A549 (cell line): ENCODE results near the gene CSAD. TPM values are rescaled to one million over a fixed set of nuclear protein-coding genes. Genes with fewer than 3 reads are reported as not detected.

ENCODE experiments used
- ATAC-seq, 2 experiments: fragments of 200-7000 bp in 1 of 2; fragments of >200 bp in 1 of 2; cut with Nextera tagmentation in 1 of 2; cut with Tn5 transposase in 1 of 2; 3 replicates each; pipeline versions ENCODE4 v1.8.0 to v1.9.1; 2018 to 2020; ENCODE audit warnings: mild to moderate bottlenecking in 1 of 2, moderate library complexity in 1 of 2
- CTCF ChIA-PET: fragments of 300-600 bp; sonication (Branson Sonifier 250); formaldehyde crosslinking; extraction: SDS; loops from one replicate; lab custom pipeline; 2021; ENCODE audit warnings: antibody characterized with exemption, inconsistent platforms; lab: Yijun Ruan, JAX
- POLR2A ChIA-PET: fragments of 350-600 bp; formaldehyde crosslinking; extraction: SDS; loops from one replicate; lab custom pipeline; 2021; ENCODE audit warnings: antibody characterized with exemption, inconsistent platforms; lab: Yijun Ruan, JAX
- DNase-seq, 2 experiments: peaks; one replicate each; pipeline versions ENCODE4 v3.0.0 to v3.0.0-alpha.2; 2011 to 2016; ENCODE audit warnings: low read depth in 1 of 2, low spot score in 1 of 2
- FAIRE-seq: peaks from 2 replicates; lab custom pipeline; 2011; peaks lifted over from hg19 to GRCh38; lab: Jason Lieb, UNC
- H3K27ac ChIP-seq, 2 experiments: fragments of >200 bp; sonication (Bioruptor Twin); formaldehyde crosslinking; 3 replicates each; pipeline ENCODE4 v1.5.1; 2016 to 2017
- H3K4me1 ChIP-seq: fragments of >200 bp; sonication (Bioruptor Twin); formaldehyde crosslinking; 3 replicates; pipeline ENCODE4 v1.6.1; 2016
- H3K4me2 ChIP-seq: fragments of >200 bp; sonication (Bioruptor Twin); formaldehyde crosslinking; 3 replicates; pipeline ENCODE4 v1.6.1; 2016
- H3K4me3 ChIP-seq: fragments of >200 bp; sonication (Bioruptor Twin); formaldehyde crosslinking; 3 replicates; pipeline ENCODE4 v1.5.1; 2016
- H3K9me3 ChIP-seq: fragments of >200 bp; sonication (Bioruptor Twin); formaldehyde crosslinking; 3 replicates; pipeline ENCODE4 v1.6.1; 2016
- CBX2 ChIP-seq: fragments of 200-600 bp; sonication (generic); IDR thresholded peaks from 2 replicates; pipeline ENCODE4 v1.6.1; 2016; ENCODE audit warnings: low read depth, mild to moderate bottlenecking, borderline replicate concordance
- CHD2 ChIP-seq: fragments of 150-350 bp; IDR thresholded peaks from 2 replicates; pipeline ENCODE4 v1.6.1; 2014; ENCODE audit warnings: low read length; ENCODE audit not compliant: partially characterized antibody
- CHD4 ChIP-seq: fragments of 200-600 bp; sonication (generic); IDR thresholded peaks from 2 replicates; pipeline ENCODE4 v1.6.1; 2016; ENCODE audit warnings: antibody characterized with exemption, mild to moderate bottlenecking, borderline replicate concordance
- ESRRA ChIP-seq: fragments of 150-350 bp; IDR thresholded peaks from 2 replicates; pipeline ENCODE4 v1.6.1; 2014; ENCODE audit warnings: mild to moderate bottlenecking, low read length, borderline replicate concordance
- HEYL ChIP-seq: fragments of 250-450 bp; sonication (Bioruptor Pico); IDR thresholded peaks from 2 replicates; pipeline ENCODE4 v1.8.0; 2021; ENCODE audit warnings: mild to moderate bottlenecking, moderate library complexity
- JUN ChIP-seq, 2 experiments: fragments of >200 bp; sonication (Bioruptor Twin); formaldehyde crosslinking; IDR thresholded peaks; 2 replicates in 1 of 2; 3 replicates in 1 of 2; pipeline ENCODE4 v1.6.1; 2016 to 2017
- NPAS2 ChIP-seq: fragments of 250-450 bp; sonication (Bioruptor Pico); IDR thresholded peaks from 2 replicates; pipeline ENCODE4 v1.8.0; 2022; ENCODE audit warnings: mild to moderate bottlenecking, moderate library complexity, borderline replicate concordance
- NR3C1 ChIP-seq: fragments of >200 bp; sonication (Bioruptor Twin); formaldehyde crosslinking; IDR thresholded peaks from 3 replicates; pipeline ENCODE4 v1.6.1; 2017
- PHF8 ChIP-seq: fragments of 200-600 bp; sonication (generic); IDR thresholded peaks from 2 replicates; pipeline ENCODE4 v1.6.1; 2016; ENCODE audit warnings: low read depth, mild to moderate bottlenecking, antibody characterized with exemption, moderate library complexity, borderline replicate concordance
- POLR2AphosphoS2 ChIP-seq: conservative IDR thresholded peaks from 2 replicates; pipeline ENCODE4 v1.6.1; 2012; ENCODE audit warnings: low read length, improper control_type of control experiment, inconsistent platforms
- RFX5 ChIP-seq: fragments of 450-650 bp; IDR thresholded peaks from 2 replicates; pipeline ENCODE4 v1.7.1; 2014; ENCODE audit warnings: antibody characterized with exemption, mild to moderate bottlenecking, moderate library complexity
- ZC3H11A ChIP-seq: fragments of 450-650 bp; IDR thresholded peaks from 2 replicates; pipeline ENCODE4 v1.6.1; 2014; ENCODE audit warnings: antibody characterized with exemption, mild to moderate bottlenecking
- WGBS: methylation state at CpG from one replicate; pipeline ENCODE4 v1.1.6; 2017; ENCODE audit errors: missing lambda C conversion rate; 5-methylcytosine and 5-hydroxymethylcytosine counted together
- polyA plus RNA-seq, 4 experiments: library from polyadenylated mRNA; depleted of rRNA in 3 of 4; stranded (reverse); fragments of >200 nt; fragmentation: RNase III in 1 of 4; extraction: RNeasy Plus Mini Kit Qiagen cat#74134 plus additional on column Dnase treatment in 1 of 4; gene quantifications; 2 replicates in 3 of 4; 3 replicates in 1 of 4; pipeline ENCODE4 v1.2.3, GENCODE V29; 2011 to 2017
- TF ChIP-seq, protein P1 (sequence below): fragments of >200 bp; sonication (Bioruptor Twin); formaldehyde crosslinking; IDR thresholded peaks from 3 replicates; pipeline ENCODE4 v1.5.1; 2016
- TF ChIP-seq, protein P2 (sequence below): fragments of 450-650 bp; IDR thresholded peaks from 2 replicates; pipeline ENCODE4 v1.6.1; 2014; ENCODE audit warnings: antibody characterized with exemption
- TF ChIP-seq, protein P3 (sequence below): fragments of 150-350 bp; IDR thresholded peaks from 2 replicates; pipeline ENCODE4 v1.6.1; 2014; ENCODE audit warnings: low read depth, mild to moderate bottlenecking, low read length
- TF ChIP-seq, protein P4 (sequence below): fragments of 250-450 bp; sonication (Bioruptor Pico); IDR thresholded peaks from 2 replicates; pipeline ENCODE4 v1.5.0; 2020; ENCODE audit warnings: low read depth, mild to moderate bottlenecking, moderate library complexity
- TF ChIP-seq, protein P5 (sequence below): fragments of 250-450 bp; sonication (Bioruptor Pico); IDR thresholded peaks from 2 replicates; pipeline ENCODE4 v1.5.0; 2021; ENCODE audit warnings: mild to moderate bottlenecking, moderate library complexity, borderline replicate concordance
- TF ChIP-seq, protein P6 (sequence below): fragments of >200 bp; sonication (Bioruptor Twin); formaldehyde crosslinking; IDR thresholded peaks from 2 replicates; pipeline ENCODE4 v1.6.1; 2016

Gene CSAD
- polyA plus RNA-seq, 2 of the 4 experiments (the other 2 are of a cell fraction): 14.5 to 16.5 TPM

DNA sequence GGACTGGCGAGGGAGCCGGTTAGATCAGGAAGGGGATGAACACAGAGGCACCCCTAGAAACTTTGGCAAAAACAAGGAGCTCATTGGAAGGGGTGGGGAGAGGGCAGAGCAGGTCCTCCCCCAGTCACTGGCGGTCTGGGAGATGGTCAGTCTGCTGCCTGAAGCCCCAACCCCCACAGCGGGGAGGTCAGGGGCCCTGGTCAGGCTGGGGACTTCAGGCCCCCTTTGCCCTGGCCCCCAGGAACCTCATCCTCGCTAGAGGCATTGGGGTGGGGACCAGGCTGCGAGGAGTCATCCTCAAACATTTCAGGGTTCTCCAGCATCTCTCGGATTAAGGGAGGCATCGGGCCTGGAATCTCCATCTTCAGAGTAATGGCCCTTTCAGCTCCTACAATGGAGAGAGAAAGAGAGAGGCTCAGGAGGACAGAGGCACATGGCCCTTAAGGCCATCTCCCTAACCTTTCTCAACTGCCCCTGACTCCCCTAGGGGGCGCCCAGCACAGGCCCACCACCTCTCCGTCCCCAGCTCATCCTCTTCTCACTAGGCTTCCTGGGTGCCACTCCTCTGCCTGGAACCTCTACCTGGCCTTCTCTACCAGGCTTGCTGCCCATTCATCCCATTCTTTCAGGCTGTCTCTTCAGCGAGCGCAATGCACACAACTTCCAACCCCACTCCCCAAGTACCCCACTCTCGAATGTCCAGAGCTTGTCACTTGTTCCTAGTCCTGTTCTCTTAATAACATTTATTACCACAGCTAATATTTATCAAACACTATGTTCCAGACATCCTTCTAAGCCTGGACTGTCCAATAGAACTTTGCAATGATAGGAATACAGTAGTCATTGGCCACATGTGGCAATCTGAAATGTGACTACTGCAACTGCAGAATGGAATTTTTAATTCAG, 31.0 kb upstream of the CSAD start (continued):
- TF ChIP-seq, protein P1, sequence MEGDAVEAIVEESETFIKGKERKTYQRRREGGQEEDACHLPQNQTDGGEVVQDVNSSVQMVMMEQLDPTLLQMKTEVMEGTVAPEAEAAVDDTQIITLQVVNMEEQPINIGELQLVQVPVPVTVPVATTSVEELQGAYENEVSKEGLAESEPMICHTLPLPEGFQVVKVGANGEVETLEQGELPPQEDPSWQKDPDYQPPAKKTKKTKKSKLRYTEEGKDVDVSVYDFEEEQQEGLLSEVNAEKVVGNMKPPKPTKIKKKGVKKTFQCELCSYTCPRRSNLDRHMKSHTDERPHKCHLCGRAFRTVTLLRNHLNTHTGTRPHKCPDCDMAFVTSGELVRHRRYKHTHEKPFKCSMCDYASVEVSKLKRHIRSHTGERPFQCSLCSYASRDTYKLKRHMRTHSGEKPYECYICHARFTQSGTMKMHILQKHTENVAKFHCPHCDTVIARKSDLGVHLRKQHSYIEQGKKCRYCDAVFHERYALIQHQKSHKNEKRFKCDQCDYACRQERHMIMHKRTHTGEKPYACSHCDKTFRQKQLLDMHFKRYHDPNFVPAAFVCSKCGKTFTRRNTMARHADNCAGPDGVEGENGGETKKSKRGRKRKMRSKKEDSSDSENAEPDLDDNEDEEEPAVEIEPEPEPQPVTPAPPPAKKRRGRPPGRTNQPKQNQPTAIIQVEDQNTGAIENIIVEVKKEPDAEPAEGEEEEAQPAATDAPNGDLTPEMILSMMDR: peak; percentile 55
- TF ChIP-seq CHD2: no peak
- TF ChIP-seq, protein P2, sequence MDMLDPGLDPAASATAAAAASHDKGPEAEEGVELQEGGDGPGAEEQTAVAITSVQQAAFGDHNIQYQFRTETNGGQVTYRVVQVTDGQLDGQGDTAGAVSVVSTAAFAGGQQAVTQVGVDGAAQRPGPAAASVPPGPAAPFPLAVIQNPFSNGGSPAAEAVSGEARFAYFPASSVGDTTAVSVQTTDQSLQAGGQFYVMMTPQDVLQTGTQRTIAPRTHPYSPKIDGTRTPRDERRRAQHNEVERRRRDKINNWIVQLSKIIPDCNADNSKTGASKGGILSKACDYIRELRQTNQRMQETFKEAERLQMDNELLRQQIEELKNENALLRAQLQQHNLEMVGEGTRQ: no peak
- no peak for TF ChIP-seq JUN (IDR thresholded peaks at IDR 0.05)
- no peak for TF ChIP-seq CHD4

DNA sequence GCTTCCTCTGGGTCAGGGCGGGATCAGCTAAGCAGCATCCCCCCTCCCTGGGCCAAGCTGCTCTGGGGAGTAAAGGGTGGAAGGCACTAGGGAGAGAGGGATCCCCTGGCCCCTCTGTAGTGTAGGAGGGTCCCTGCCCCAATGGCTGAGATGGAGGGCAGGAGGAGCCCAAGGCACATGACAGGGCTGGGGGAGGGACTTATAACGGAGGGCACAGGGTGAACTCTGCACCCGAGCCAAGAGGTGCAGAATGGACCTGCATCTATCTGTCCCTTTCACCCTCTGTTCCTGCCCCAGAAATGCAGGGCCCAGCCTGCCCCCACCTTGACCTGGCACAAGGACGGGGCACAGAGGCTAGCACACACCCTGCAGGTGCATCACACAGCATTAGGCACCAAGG, 30.1 kb upstream of the CSAD start:
- Histone ChIP-seq H3K9me3 (no peaks in the 10 kb centered on the region), H3K4me2 (no peak overlapping the region), H3K4me3 (no peak overlapping the region), H3K4me1 (no peaks in the 10 kb centered on the region), H3K27ac (no peak overlapping the region)
- no peak for TF ChIP-seq NR3C1
- no peak for TF ChIP-seq NPAS2 (CRISPR knock-in tag)
- TF ChIP-seq, protein P3, sequence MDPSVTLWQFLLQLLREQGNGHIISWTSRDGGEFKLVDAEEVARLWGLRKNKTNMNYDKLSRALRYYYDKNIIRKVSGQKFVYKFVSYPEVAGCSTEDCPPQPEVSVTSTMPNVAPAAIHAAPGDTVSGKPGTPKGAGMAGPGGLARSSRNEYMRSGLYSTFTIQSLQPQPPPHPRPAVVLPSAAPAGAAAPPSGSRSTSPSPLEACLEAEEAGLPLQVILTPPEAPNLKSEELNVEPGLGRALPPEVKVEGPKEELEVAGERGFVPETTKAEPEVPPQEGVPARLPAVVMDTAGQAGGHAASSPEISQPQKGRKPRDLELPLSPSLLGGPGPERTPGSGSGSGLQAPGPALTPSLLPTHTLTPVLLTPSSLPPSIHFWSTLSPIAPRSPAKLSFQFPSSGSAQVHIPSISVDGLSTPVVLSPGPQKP: no peak
- no peak for TF ChIP-seq RFX5
- TF ChIP-seq PHF8: no peak
- TF ChIP-seq CBX2: no peak
- TF ChIP-seq HEYL (CRISPR knock-in tag): no peak
- TF ChIP-seq, protein P4, sequence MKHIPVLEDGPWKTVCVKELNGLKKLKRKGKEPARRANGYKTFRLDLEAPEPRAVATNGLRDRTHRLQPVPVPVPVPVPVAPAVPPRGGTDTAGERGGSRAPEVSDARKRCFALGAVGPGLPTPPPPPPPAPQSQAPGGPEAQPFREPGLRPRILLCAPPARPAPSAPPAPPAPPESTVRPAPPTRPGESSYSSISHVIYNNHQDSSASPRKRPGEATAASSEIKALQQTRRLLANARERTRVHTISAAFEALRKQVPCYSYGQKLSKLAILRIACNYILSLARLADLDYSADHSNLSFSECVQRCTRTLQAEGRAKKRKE (CRISPR knock-in tag): no peak
- TF ChIP-seq, protein P5, sequence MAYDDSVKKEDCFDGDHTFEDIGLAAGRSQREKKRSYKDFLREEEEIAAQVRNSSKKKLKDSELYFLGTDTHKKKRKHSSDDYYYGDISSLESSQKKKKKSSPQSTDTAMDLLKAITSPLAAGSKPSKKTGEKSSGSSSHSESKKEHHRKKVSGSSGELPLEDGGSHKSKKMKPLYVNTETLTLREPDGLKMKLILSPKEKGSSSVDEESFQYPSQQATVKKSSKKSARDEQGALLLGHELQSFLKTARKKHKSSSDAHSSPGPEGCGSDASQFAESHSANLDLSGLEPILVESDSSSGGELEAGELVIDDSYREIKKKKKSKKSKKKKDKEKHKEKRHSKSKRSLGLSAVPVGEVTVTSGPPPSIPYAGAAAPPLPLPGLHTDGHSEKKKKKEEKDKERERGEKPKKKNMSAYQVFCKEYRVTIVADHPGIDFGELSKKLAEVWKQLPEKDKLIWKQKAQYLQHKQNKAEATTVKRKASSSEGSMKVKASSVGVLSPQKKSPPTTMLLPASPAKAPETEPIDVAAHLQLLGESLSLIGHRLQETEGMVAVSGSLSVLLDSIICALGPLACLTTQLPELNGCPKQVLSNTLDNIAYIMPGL: no peak
- DNase-seq: no peak
- FAIRE-seq: no peak
- ChIA-PET CTCF (interaction anchor here (1.1 to 33.2 kb wide), 14 partner anchors 9 to 145 kb away, joined by 3 to 1046 read pairs (median 79); partner anchors contain the start of genes AAAS, CSAD, ESPL1 and MYG1), POLR2A (no interaction called here)
- no peak for ATAC-seq
- WGBS: 86% methylated on average over 4 of the region's 4 CpGs

DNA sequence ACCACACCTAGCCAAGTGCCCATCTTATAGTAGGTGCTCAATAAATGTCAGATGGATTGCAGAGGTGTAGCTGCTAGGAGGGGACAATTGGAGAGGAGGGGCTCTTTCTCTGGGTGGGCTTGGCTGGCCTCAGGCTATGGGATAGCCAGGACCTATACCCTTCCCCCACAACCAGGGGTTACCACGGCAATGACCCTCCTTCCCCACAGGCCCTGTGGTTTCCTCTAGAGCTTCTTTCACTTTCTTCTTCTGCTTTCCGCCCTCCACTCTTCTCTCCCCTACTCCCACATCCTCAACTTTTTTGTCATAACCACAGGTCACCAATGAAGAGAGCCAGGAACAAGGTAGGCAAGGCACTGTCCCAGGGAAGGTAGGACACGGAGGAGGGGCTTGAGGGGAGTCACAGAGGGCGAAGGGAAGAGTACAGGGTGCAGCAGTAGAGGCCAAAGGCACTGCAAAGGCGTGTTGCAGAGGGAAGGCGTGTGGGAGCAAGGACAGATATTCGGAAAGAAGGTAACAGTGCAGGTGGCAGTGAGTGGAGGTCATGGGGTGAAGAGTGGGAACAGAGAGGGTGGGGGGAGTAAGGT, 28.2 kb upstream of the CSAD start:
- Histone ChIP-seq H3K4me1 (no peaks in the 10 kb centered on the region), H3K4me3 (no peak overlapping the region), H3K9me3 (no peaks in the 10 kb centered on the region), H3K27ac (no peak overlapping the region), H3K4me2 (no peak overlapping the region)
- TF ChIP-seq, protein P3: no peak
- TF ChIP-seq POLR2AphosphoS2 (no peak), RFX5 (no peak), ESRRA (no peak), CHD4 (no peak), ZC3H11A (no peak)
- TF ChIP-seq, protein P6, sequence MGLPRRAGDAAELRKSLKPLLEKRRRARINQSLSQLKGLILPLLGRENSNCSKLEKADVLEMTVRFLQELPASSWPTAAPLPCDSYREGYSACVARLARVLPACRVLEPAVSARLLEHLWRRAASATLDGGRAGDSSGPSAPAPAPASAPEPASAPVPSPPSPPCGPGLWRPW: no peak
- CTCF ChIA-PET: interaction anchor here (0.5 to 33.2 kb wide), 11 partner anchors 9 to 701 kb away, joined by 3 to 1046 read pairs (median 12); partner anchors contain the start of genes CSAD, MYG1, PFDN5 and ZNF740
- ATAC-seq: no peak
- FAIRE-seq: no peak
- POLR2A ChIA-PET: no interaction called here
- DNase-seq: no peak
- 80% methylated on average over 7 of the region's 7 CpGs for WGBS
